ENCODE data around the gene CADPS2. TPM values are rescaled to one million over a fixed set of nuclear protein-coding genes. Genes with fewer than 3 reads are reported as not detected.

CADPS2 gene
- total and polyA plus RNA-seq, 2 donors (not counting 3 experiments of a cell fraction or from before 2014, with no cell fraction given), result 9.5 to 22.6 TPM

GRCh38 chr7:122525355-122525754, 360.9 kb downstream of the CADPS2 start:
- Histone ChIP-seq H3K27me3 (ENCODE audit: control insufficient read depth in 2 of 2, insufficient read depth in 2 of 2, low read length in 2 of 2) (no peaks in the 10 kb centered on the region), H3K9me1 (replicated peaks; ENCODE audit: control insufficient read depth, extremely low read depth, insufficient read depth, low read length) (no peaks in the 10 kb centered on the region), H3K4me3 (replicated peaks in 1 of 3; ENCODE audit: insufficient read depth in 1 of 3, low read depth in 1 of 3, low read length in 3 of 3) (no peak overlapping the region), H3K79me2 (ENCODE audit: control insufficient read depth, insufficient read depth, low read length) (no peaks in the 10 kb centered on the region), H3K4me1 (ENCODE audit: control insufficient read depth, extremely low read depth, insufficient read depth, low read length) (no peaks in the 10 kb centered on the region), H3K27ac (ENCODE audit: insufficient read depth, low read depth, low read length) (no peak overlapping the region), H3K36me3 (ENCODE audit: control insufficient read depth in 2 of 2, extremely low read depth in 1 of 2, insufficient read depth in 2 of 2, low read length in 2 of 2) (no peaks in the 10 kb centered on the region), H3K4me2 (ENCODE audit: insufficient read depth, low read length) (no peak overlapping the region), H4K20me1 (replicated peaks; ENCODE audit: control insufficient read depth, extremely low read depth, insufficient read depth, low read length) (no peaks in the 10 kb centered on the region), H3K9me3 (replicated peaks; ENCODE audit: control insufficient read depth, insufficient read depth, low read length) (no peaks in the 10 kb centered on the region), H2AFZ (ENCODE audit: low read depth, low read length) (no peak overlapping the region), H3K9ac (replicated peaks; ENCODE audit: extremely low read depth, insufficient read depth, low read length) (no peak overlapping the region)
- intact Hi-C loops (cut with micrococcal nuclease), result loop anchor here (5.0 kb wide), 2 partner anchors 218 to 233 kb away; no protein-coding TSS in a partner anchor
- TF ChIP-seq JUN (IDR thresholded peaks at IDR 0.05; ENCODE audit: borderline replicate concordance, insufficient read depth, insufficient read length, low read depth) (no peak), POLR2AphosphoS5 (IDR thresholded peaks at IDR 0.05; ENCODE audit: insufficient read depth, low read depth, low read length) (no peak), MYC (IDR thresholded peaks at IDR 0.05; ENCODE audit: low read depth, low read length) (no peak), MAX (IDR thresholded peaks at IDR 0.05; ENCODE audit: insufficient read depth, insufficient read length) (no peak), FOS (IDR thresholded peaks at IDR 0.05; ENCODE audit: borderline replicate concordance, insufficient read depth, low read length) (no peak), CTCF (IDR thresholded peaks at IDR 0.05; ENCODE audit: extremely low read depth in 1 of 2, insufficient read depth in 1 of 2, low read depth in 1 of 2, low read length in 2 of 2) (no peak), GATA2 (IDR thresholded peaks at IDR 0.05; ENCODE audit: insufficient read depth, insufficient read length, low read depth, low read length) (no peak), EZH2 (IDR thresholded peaks at IDR 0.05; ENCODE audit: borderline replicate concordance, low read depth, low read length, severe bottlenecking) (no peak), POLR2A (IDR thresholded peaks at IDR 0.05; ENCODE audit: low read depth, low read length) (no peak)
- ChIA-PET CTCF (interaction anchor here (1.0 to 10.9 kb wide), 2 partner anchors 303 to 432 kb away, joined by 4 to 375 read pairs; no protein-coding TSS in a partner anchor), POLR2A (no interaction called here)
- dilution Hi-C loops (cut with MboI; ENCODE audit: extremely low pct_ligation_motif_present, low sequenced_read_pairs), result no loop called here
- BruUV-seq (replicated peaks), result no TSS peak
- FAIRE-seq (no peak), DNase-seq (ENCODE audit: low read depth, low spot score) (no peak)
